GM10266 (cell line): ENCODE measurements around the gene KCNC1.

Source experiments
- DNase-seq: peaks from one replicate; pipeline ENCODE4 v3.0.0; 2012; ENCODE audit errors: extremely low spot score
- TF ChIP-seq, protein P1 (sequence below): IDR thresholded peaks from 2 replicates; pipeline ENCODE4 v1.5.1; 2012; ENCODE audit warnings: mild to moderate bottlenecking, low read depth; ENCODE audit not compliant: control insufficient read depth, insufficient read depth; ENCODE audit errors: missing control alignments

KCNC1 gene

DNA sequence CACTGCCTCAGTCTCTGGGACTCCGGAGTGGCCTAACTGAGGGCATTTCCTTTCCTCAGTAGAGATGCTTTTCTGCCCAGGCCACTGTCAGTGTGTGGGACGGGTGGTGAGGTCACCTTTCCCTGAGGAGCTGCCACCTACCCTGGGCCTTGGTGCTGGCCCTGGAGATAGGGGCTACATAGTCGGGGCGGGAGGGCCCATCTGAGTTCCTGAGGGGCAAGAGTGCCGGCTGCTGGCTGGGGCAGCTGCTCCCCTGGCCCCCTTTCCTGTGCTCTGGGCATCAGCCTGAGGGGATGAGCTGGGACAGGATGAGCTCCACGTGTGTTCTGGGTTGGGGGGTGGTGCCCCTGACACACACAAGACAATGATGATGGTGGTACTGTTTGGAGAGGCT is 5.4 kb downstream of the KCNC1 start:
- TF ChIP-seq, protein P1, sequence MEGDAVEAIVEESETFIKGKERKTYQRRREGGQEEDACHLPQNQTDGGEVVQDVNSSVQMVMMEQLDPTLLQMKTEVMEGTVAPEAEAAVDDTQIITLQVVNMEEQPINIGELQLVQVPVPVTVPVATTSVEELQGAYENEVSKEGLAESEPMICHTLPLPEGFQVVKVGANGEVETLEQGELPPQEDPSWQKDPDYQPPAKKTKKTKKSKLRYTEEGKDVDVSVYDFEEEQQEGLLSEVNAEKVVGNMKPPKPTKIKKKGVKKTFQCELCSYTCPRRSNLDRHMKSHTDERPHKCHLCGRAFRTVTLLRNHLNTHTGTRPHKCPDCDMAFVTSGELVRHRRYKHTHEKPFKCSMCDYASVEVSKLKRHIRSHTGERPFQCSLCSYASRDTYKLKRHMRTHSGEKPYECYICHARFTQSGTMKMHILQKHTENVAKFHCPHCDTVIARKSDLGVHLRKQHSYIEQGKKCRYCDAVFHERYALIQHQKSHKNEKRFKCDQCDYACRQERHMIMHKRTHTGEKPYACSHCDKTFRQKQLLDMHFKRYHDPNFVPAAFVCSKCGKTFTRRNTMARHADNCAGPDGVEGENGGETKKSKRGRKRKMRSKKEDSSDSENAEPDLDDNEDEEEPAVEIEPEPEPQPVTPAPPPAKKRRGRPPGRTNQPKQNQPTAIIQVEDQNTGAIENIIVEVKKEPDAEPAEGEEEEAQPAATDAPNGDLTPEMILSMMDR = no peak
- DNase-seq = no peak

DNA sequence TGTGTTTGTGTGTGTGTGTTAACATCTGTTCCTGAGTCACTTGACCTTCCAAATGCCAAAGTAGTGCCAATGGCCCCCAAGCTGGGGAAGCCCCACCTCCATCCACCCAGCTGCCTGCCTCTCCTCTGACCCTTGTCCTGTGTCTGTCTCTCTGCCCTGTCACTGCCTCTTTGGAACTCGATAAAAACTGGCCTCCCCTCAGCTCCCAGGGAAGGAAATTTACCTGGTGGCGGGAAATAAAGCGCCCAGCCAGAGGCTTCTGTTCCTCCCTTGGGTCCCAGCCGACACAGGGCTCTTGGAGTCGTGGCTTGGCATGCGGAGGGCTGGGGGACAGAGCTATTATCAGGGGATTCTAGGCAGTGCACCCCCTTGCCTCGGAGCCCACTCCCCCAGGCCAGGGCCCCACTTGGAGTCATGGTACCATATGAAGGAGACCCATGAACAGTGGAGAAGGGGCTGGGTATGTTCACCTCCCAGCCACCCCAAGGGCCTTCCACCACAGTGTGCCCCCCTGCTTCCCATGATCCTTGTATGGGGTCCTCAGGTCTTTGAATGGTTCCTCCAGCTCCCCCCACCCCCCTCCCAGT is 6.2 kb downstream of the KCNC1 start:
- no peak for DNase-seq
- TF ChIP-seq, protein P1 = no peak

DNA sequence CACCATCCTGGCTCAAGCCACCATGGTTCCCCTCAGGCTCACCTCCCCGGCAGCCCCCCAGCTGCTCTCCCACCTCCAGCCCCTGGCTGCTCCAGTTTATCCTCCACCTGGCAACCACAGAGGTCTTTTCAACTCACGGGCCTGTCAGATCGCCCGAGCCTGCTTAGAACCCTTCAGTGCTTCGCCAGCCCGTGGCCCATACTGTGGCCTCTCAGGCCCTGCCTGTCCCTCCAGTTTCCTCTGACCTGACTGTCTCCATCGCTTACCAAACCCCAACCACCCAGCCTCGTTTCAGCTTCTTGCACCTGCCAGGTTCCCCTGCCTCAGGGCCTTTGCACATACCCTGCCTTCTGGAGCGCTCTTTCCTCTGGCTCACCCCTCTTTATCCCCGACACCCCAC is 6.9 kb downstream of the KCNC1 start:
- no peak for DNase-seq
- TF ChIP-seq, protein P1 = no peak

DNA sequence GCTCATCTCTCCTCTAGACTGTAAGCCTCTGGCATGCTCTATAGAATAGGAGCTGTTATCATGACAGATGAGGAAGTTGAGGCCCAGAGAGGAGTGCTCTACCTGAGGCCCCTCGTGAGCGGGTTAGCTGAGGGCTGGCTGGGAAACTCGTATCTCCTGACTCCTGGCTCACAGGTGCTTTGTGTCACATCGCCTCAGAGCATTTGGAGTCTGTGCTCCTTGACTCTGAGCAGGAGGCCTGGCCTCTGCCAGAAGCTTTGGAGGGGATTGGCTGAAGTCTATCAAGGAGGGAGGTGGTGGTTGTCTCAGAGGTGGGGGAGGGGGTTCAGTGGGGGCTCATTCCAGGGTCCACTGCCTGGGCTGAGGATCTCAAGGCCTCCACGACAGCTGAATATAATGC is 7.4 kb downstream of the KCNC1 start:
- no peak for DNase-seq
- TF ChIP-seq, protein P1 = no peak

DNA sequence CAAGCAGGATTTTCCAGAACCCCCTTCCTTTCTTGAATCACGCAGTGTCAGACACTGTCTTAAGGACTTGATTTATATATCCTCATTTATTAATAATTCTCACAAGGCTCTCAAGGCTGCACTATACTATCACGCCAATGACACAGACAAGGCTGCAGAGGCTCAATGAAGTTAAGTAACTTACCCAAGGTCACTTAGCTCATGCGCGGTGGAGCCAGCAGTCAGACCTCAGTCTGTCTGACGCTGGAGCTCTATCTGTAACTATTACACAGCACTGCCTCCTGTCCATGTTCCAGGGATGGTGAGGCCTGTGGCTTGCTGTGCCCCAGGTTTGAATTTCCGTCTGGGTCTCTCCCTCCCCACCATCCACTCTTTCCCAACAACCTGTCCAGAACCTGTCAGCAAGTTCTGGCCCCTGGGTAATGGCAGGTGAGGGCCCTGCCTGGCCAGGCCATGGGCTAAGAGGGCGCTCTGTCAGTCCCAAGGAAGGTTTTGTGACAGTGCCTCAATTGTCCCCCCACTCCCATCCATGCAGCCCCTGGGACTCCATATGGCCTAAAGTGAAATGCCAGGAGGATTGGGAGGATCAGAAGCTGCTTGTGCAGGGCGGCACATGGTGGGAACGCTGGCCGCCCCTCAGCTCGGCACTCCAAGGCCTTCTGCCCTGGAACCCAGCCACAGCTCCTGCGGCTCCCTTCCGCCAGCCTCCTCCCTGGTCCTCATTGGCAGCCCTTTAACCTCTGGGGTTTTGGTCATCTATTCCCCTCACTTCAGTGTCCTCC is 8.6 kb downstream of the KCNC1 start:
- TF ChIP-seq, protein P1 = no peak
- DNase-seq = no peak

DNA sequence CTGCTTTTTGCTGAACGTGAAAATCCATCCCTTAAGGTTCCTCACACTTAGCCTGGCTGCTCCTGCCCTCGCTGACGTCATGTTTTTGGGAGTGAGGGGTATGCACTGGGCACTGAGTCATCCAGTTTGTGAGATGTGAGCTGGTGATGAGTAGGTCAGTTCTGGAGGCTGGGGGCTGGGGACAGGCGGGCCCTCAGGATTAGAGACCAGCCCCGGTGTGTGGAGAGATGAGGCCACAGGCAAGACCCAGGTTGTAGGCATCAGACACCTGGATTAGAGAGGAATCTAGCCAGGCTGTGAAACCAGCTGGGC is 9.2 kb downstream of the KCNC1 start:
- DNase-seq = no peak
- TF ChIP-seq, protein P1 = no peak

DNA sequence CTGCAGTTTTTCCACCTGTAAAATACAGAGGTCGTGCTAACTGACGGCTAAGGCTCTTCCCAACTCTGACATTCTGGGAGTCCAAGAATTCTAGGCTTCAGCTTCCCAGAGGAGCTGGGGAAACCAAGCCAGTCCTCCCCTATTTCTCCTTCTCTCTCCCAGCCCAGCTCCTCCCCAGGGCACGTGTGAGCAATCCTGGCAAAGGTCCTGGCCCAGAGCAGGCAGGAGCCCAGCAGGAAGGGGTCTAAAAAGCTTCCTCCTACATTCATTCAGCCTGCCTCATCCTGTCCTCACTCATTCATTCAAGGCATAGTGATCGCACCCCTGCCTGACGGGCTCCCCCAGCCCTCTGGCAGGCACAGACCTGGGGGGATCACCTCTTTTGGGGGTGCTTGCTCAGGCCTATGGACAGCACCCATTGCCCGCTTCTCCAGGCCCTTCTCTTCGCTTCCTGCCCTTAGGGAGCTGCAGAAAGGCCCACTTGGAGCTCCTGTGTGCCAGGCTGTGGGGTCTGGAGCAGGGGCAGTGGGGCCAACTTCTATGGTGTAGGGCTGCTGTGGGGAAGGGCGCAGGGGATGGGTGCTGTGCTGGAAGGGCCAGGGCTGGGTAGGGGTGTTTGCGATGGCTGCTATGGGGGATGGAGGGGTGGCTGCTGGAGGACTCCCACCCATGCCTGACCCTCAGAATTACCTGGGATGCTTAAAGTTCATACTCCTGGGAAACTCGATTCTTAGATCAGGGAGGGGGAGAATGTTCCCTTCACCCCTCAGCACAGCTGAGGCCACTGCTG is 9.8 kb downstream of the KCNC1 start:
- no peak for DNase-seq
- TF ChIP-seq, protein P1 = no peak
